ENCODE results near the gene PRSS33.

Gene PRSS33

GRCh38 chr16:2765462-2766404, 21.6 kb downstream of the PRSS33 start:
- no peaks in the 10 kb centered on the region for H3K27me3 ChIP-seq (ENCODE audit: control insufficient read depth, insufficient read depth, low read length)
- H3K36me3 ChIP-seq (ENCODE audit: control insufficient read depth, insufficient read depth, low read length) = peaks cover 100% of the 10 kb centered on the region
- H3K4me3 ChIP-seq (ENCODE audit: low read depth, low read length) = no peak overlapping the region
- no peak overlapping the region for H3K9ac ChIP-seq (ENCODE audit: low read depth, low read length)
- no peak overlapping the region for H3K27ac ChIP-seq (ENCODE audit: low read depth, low read length)
- peaks cover 19% of the 10 kb centered on the region for H3K9me3 ChIP-seq (ENCODE audit: control insufficient read depth, insufficient read depth, low read length)
- H3K4me1 ChIP-seq (ENCODE audit: control insufficient read depth, insufficient read depth, low read length) = no peaks in the 10 kb centered on the region

GRCh38 chr16:2764718-2765117, 22.6 kb downstream of the PRSS33 start:
- Histone ChIP-seq H3K27me3 (ENCODE audit: control insufficient read depth, insufficient read depth, low read length) (no peaks in the 10 kb centered on the region), H3K9ac (ENCODE audit: low read depth, low read length) (no peak overlapping the region), H3K36me3 (ENCODE audit: control insufficient read depth, insufficient read depth, low read length) (peaks cover 100% of the 10 kb centered on the region), H3K4me3 (ENCODE audit: low read depth, low read length) (no peak overlapping the region), H3K4me1 (ENCODE audit: control insufficient read depth, insufficient read depth, low read length) (no peaks in the 10 kb centered on the region), H3K9me3 (ENCODE audit: control insufficient read depth, insufficient read depth, low read length) (peaks cover 19% of the 10 kb centered on the region), H3K27ac (ENCODE audit: low read depth, low read length) (no peak overlapping the region)

DNA sequence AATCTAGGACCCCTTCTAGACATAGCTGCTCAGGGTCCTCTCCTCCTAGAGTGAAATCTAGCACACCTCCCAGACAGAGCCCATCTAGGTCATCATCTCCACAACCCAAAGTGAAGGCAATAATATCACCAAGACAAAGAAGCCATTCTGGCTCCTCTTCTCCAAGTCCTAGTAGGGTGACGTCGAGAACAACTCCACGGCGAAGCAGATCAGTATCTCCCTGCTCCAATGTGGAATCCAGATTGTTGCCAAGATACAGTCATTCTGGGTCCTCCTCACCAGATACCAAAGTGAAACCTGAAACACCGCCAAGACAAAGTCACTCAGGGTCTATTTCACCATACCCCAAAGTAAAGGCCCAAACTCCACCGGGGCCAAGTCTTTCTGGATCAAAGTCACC, 24.2 kb downstream of the PRSS33 start:
- Histone ChIP-seq H3K9ac (ENCODE audit: low read depth, low read length) (no peak overlapping the region), H3K27me3 (ENCODE audit: control insufficient read depth, insufficient read depth, low read length) (no peaks in the 10 kb centered on the region), H3K4me3 (ENCODE audit: low read depth, low read length) (no peak overlapping the region), H3K4me1 (ENCODE audit: control insufficient read depth, insufficient read depth, low read length) (no peaks in the 10 kb centered on the region), H3K27ac (ENCODE audit: low read depth, low read length) (no peak overlapping the region), H3K9me3 (ENCODE audit: control insufficient read depth, insufficient read depth, low read length) (peaks cover 19% of the 10 kb centered on the region), H3K36me3 (ENCODE audit: control insufficient read depth, insufficient read depth, low read length) (peaks cover 100% of the 10 kb centered on the region)

GRCh38 chr16:2762711-2763110, 24.6 kb downstream of the PRSS33 start:
- H3K36me3 ChIP-seq (ENCODE audit: control insufficient read depth, insufficient read depth, low read length) = peaks cover 100% of the 10 kb centered on the region
- no peaks in the 10 kb centered on the region for H3K27me3 ChIP-seq (ENCODE audit: control insufficient read depth, insufficient read depth, low read length)
- H3K4me1 ChIP-seq (ENCODE audit: control insufficient read depth, insufficient read depth, low read length) = no peaks in the 10 kb centered on the region
- H3K9ac ChIP-seq (ENCODE audit: low read depth, low read length) = no peak overlapping the region
- H3K9me3 ChIP-seq (ENCODE audit: control insufficient read depth, insufficient read depth, low read length) = peaks cover 19% of the 10 kb centered on the region
- no peak overlapping the region for H3K4me3 ChIP-seq (ENCODE audit: low read depth, low read length)
- H3K27ac ChIP-seq (ENCODE audit: low read depth, low read length) = no peak overlapping the region

GRCh38 chr16:2761886-2762583, 25.3 kb downstream of the PRSS33 start:
- Histone ChIP-seq H3K36me3 (ENCODE audit: control insufficient read depth, insufficient read depth, low read length) (peaks cover 100% of the 10 kb centered on the region), H3K9me3 (ENCODE audit: control insufficient read depth, insufficient read depth, low read length) (peaks cover 19% of the 10 kb centered on the region), H3K4me3 (ENCODE audit: low read depth, low read length) (no peak overlapping the region), H3K27ac (ENCODE audit: low read depth, low read length) (no peak overlapping the region), H3K27me3 (ENCODE audit: control insufficient read depth, insufficient read depth, low read length) (no peaks in the 10 kb centered on the region), H3K4me1 (ENCODE audit: control insufficient read depth, insufficient read depth, low read length) (no peaks in the 10 kb centered on the region), H3K9ac (ENCODE audit: low read depth, low read length) (no peak overlapping the region)

DNA sequence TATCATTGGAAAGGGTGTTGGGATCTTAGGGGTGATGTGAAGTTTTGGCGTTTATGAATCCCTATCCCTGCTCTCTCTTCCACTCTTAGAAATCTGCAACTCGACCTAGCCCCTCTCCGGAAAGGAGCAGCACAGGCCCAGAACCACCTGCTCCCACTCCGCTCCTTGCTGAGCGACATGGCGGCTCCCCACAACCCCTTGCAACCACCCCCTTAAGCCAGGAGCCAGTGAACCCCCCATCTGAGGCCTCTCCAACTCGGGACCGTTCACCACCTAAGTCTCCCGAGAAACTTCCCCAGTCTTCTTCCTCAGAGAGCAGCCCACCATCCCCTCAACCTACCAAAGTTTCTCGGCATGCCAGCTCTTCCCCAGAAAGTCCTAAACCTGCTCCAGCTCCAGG, 25.9 kb downstream of the PRSS33 start:
- no peaks in the 10 kb centered on the region for H3K27me3 ChIP-seq (ENCODE audit: control insufficient read depth, insufficient read depth, low read length)
- H3K36me3 ChIP-seq (ENCODE audit: control insufficient read depth, insufficient read depth, low read length) = peaks cover 100% of the 10 kb centered on the region
- peaks cover 19% of the 10 kb centered on the region for H3K9me3 ChIP-seq (ENCODE audit: control insufficient read depth, insufficient read depth, low read length)
- no peak overlapping the region for H3K27ac ChIP-seq (ENCODE audit: low read depth, low read length)
- H3K4me3 ChIP-seq (ENCODE audit: low read depth, low read length) = no peak overlapping the region
- H3K9ac ChIP-seq (ENCODE audit: low read depth, low read length) = no peak overlapping the region
- H3K4me1 ChIP-seq (ENCODE audit: control insufficient read depth, insufficient read depth, low read length) = no peaks in the 10 kb centered on the region

DNA sequence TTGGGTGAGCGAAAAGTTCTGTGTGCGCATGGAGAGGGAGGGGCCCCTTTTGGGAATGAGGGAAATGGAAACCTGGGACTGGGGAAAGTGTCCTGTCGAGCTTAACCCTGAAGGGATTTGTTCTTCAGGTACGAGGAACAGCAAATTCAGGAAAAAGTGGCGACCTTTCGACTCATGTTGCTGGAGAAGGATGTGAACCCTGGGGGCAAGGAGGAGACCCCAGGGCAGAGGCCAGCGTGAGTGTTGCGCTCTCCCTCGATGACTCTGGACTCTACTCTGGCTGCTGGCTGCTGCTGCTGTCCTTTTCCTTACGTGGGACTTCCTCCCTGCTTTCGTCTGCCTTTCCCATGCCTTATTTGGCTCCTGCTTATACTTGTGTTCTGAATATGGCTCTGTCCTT, 30.0 kb downstream of the PRSS33 start:
- Histone ChIP-seq H3K27ac (ENCODE audit: low read depth, low read length) (no peak overlapping the region), H3K9ac (ENCODE audit: low read depth, low read length) (no peak overlapping the region), H3K9me3 (ENCODE audit: control insufficient read depth, insufficient read depth, low read length) (peaks cover 4% of the 10 kb centered on the region; the same call in 1 of the 2 replicates), H3K4me1 (ENCODE audit: control insufficient read depth, insufficient read depth, low read length) (peaks cover 12% of the 10 kb centered on the region), H3K4me3 (ENCODE audit: low read depth, low read length) (no peak overlapping the region), H3K36me3 (ENCODE audit: control insufficient read depth, insufficient read depth, low read length) (peaks cover 77% of the 10 kb centered on the region), H3K27me3 (ENCODE audit: control insufficient read depth, insufficient read depth, low read length) (no peaks in the 10 kb centered on the region)

- Histone ChIP-seq H3K9ac (ENCODE audit: low read depth, low read length) (no peak overlapping the region), H3K4me1 (ENCODE audit: control insufficient read depth, insufficient read depth, low read length) (peaks cover 13% of the 10 kb centered on the region), H3K27me3 (ENCODE audit: control insufficient read depth, insufficient read depth, low read length) (no peaks in the 10 kb centered on the region), H3K9me3 (ENCODE audit: control insufficient read depth, insufficient read depth, low read length) (no peaks in the 10 kb centered on the region), H3K27ac (ENCODE audit: low read depth, low read length) (no peak overlapping the region), H3K4me3 (ENCODE audit: low read depth, low read length) (no peak overlapping the region), H3K36me3 (ENCODE audit: control insufficient read depth, insufficient read depth, low read length) (peaks cover 68% of the 10 kb centered on the region)
These were observed 30.9 kb downstream of the PRSS33 start for GRCh38 chr16:2756288-2757015.

GRCh38 chr16:2755158-2755557, 32.2 kb downstream of the PRSS33 start:
- Histone ChIP-seq H3K4me3 (ENCODE audit: low read depth, low read length) (peak overlapping the region; percentile 94), H3K27ac (ENCODE audit: low read depth, low read length) (no peak overlapping the region), H3K4me1 (ENCODE audit: control insufficient read depth, insufficient read depth, low read length) (peaks cover 18% of the 10 kb centered on the region), H3K9me3 (ENCODE audit: control insufficient read depth, insufficient read depth, low read length) (no peaks in the 10 kb centered on the region), H3K27me3 (ENCODE audit: control insufficient read depth, insufficient read depth, low read length) (no peaks in the 10 kb centered on the region), H3K9ac (ENCODE audit: low read depth, low read length) (peak overlapping the region; percentile 99; the same call in 1 of the 2 replicates), H3K36me3 (ENCODE audit: control insufficient read depth, insufficient read depth, low read length) (peaks cover 55% of the 10 kb centered on the region)

DNA sequence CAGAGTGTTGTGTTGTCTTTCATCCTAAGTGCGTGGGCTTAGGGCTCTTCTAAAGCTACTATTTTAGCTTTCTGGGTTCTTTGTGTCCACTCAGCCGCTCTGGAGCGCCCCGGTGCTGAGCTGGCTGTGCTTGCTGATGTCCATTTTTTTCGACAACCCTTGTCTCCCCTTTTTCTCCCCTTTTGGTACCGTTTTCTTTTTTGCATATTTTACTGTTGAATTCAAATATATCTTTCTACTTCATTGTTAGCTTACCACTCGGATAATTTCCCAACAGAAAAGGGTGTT, 33.7 kb downstream of the PRSS33 start:
- no peaks in the 10 kb centered on the region for H3K27me3 ChIP-seq (ENCODE audit: control insufficient read depth, insufficient read depth, low read length)
- H3K9me3 ChIP-seq (ENCODE audit: control insufficient read depth, insufficient read depth, low read length) = no peaks in the 10 kb centered on the region
- H3K27ac ChIP-seq (ENCODE audit: low read depth, low read length) = peak overlapping the region; percentile 100
- H3K4me3 ChIP-seq (ENCODE audit: low read depth, low read length) = peak overlapping the region; percentile 94
- H3K36me3 ChIP-seq (ENCODE audit: control insufficient read depth, insufficient read depth, low read length) = peaks cover 50% of the 10 kb centered on the region
- H3K9ac ChIP-seq (ENCODE audit: low read depth, low read length) = peak overlapping the region; percentile 99
- H3K4me1 ChIP-seq (ENCODE audit: control insufficient read depth, insufficient read depth, low read length) = peaks cover 18% of the 10 kb centered on the region
